ENCODE results near the gene SPATA31C1. TPM values are rescaled to one million over a fixed set of nuclear protein-coding genes. Genes with fewer than 3 reads are reported as not detected.
"Not testable (repeated sequence)": the region's sequence is repeated elsewhere in the genome, so short reads cannot be mapped to it uniquely, and the experiment has no call there.

The SPATA31C1 gene
- total RNA-seq, 4 donors from 2014 or later: not detected

- 77% methylated on average over 3 of the region's 3 CpGs for WGBS
- Histone ChIP-seq H3K9me3 (no peaks in the 10 kb centered on the region), H3K36me3 (no peaks in the 10 kb centered on the region), H3K27me3 (no peaks in the 10 kb centered on the region), H3K27ac (replicated peaks in 1 of 4) (no peak overlapping the region), H3K4me3 (no peak overlapping the region), H3K4me1 (no peaks in the 10 kb centered on the region)
- TF ChIP-seq CTCF (IDR thresholded peaks at IDR 0.05): no peak
- TF ChIP-seq EP300 (IDR thresholded peaks at IDR 0.05): no peak
- no peak for TF ChIP-seq POLR2AphosphoS5 (IDR thresholded peaks at IDR 0.05)
- no peak for TF ChIP-seq POLR2A (IDR thresholded peaks at IDR 0.05; ENCODE audit: low read depth)
- intact Hi-C loops (cut with DNase I): no loop called here
- no peak for DNase-seq (ENCODE audit: extremely low spot score)
These were observed 6.9 kb upstream of the SPATA31C1 start for GRCh38 chr9:87910821-87911220.

GRCh38 chr9:87919013-87919412 lies 1.3 kb downstream of the SPATA31C1 start:
- H3K27me3 ChIP-seq; H3K4me1 ChIP-seq; H3K27ac ChIP-seq (replicated peaks in 1 of 4); H3K9me3 ChIP-seq; H3K4me3 ChIP-seq; H3K36me3 ChIP-seq; DNase-seq (ENCODE audit: extremely low spot score); intact Hi-C loops (cut with DNase I): not testable (repeated sequence)
- 70% methylated on average over 9 of the region's 13 CpGs for WGBS

GRCh38 chr9:87921561-87921960 lies 3.8 kb downstream of the SPATA31C1 start:
- H3K36me3 ChIP-seq; H3K9me3 ChIP-seq; H3K27ac ChIP-seq (replicated peaks in 1 of 4); DNase-seq (ENCODE audit: extremely low spot score); intact Hi-C loops (cut with DNase I); H3K4me3 ChIP-seq; H3K4me1 ChIP-seq; H3K27me3 ChIP-seq: not testable (repeated sequence)
- WGBS: 73% methylated on average over 8 of the region's 8 CpGs

- H3K4me3 ChIP-seq; intact Hi-C loops (cut with DNase I); H3K27ac ChIP-seq (replicated peaks in 1 of 4); H3K36me3 ChIP-seq; H3K27me3 ChIP-seq; DNase-seq (ENCODE audit: extremely low spot score); H3K9me3 ChIP-seq; H3K4me1 ChIP-seq: not testable (repeated sequence)
- 86% methylated on average over 1 of the region's 10 CpGs for WGBS
These were observed 5.2 kb downstream of the SPATA31C1 start for GRCh38 chr9:87923012-87923411.

GRCh38 chr9:87924851-87925250 lies 7.1 kb downstream of the SPATA31C1 start:
- 94% methylated on average over 3 of the region's 10 CpGs for WGBS
- H3K27me3 ChIP-seq: not testable (repeated sequence)

GRCh38 chr9:87929152-87929551 lies 11.4 kb downstream of the SPATA31C1 start:
- H3K27me3 ChIP-seq; H3K9me3 ChIP-seq; intact Hi-C loops (cut with DNase I): not testable (repeated sequence)

More at GRCh38 chr9:87924851-87925250, 7.1 kb downstream of the SPATA31C1 start:
- DNase-seq (ENCODE audit: extremely low spot score); intact Hi-C loops (cut with DNase I); H3K4me1 ChIP-seq; H3K36me3 ChIP-seq; H3K4me3 ChIP-seq; H3K27ac ChIP-seq (replicated peaks in 1 of 4); H3K9me3 ChIP-seq: not testable (repeated sequence)

GRCh38 chr9:87934444-87934843 lies 16.7 kb downstream of the SPATA31C1 start:
- H3K36me3 ChIP-seq; H3K9me3 ChIP-seq; H3K4me3 ChIP-seq; H3K4me1 ChIP-seq; DNase-seq (ENCODE audit: extremely low spot score); H3K27ac ChIP-seq (replicated peaks in 1 of 4); intact Hi-C loops (cut with DNase I); H3K27me3 ChIP-seq: not testable (repeated sequence)
- WGBS: 89% methylated on average over 7 of the region's 7 CpGs

More at GRCh38 chr9:87929152-87929551, 11.4 kb downstream of the SPATA31C1 start:
- H3K4me3 ChIP-seq; DNase-seq (ENCODE audit: extremely low spot score); H3K27ac ChIP-seq (replicated peaks in 1 of 4); H3K36me3 ChIP-seq; H3K4me1 ChIP-seq: not testable (repeated sequence)

GRCh38 chr9:87937352-87937751 lies 19.6 kb downstream of the SPATA31C1 start:
- DNase-seq (ENCODE audit: extremely low spot score); H3K4me1 ChIP-seq; H3K4me3 ChIP-seq; H3K27me3 ChIP-seq; intact Hi-C loops (cut with DNase I); H3K36me3 ChIP-seq; H3K27ac ChIP-seq (replicated peaks in 1 of 4); H3K9me3 ChIP-seq: not testable (repeated sequence)
- 95% methylated on average over 10 of the region's 12 CpGs for WGBS

- H3K27me3 ChIP-seq; H3K4me1 ChIP-seq; H3K36me3 ChIP-seq; intact Hi-C loops (cut with DNase I); H3K9me3 ChIP-seq; H3K27ac ChIP-seq (replicated peaks in 1 of 4); DNase-seq (ENCODE audit: extremely low spot score); H3K4me3 ChIP-seq: not testable (repeated sequence)
- no CpG with 5 or more reads among the region's 9 CpGs for WGBS
These were observed 20.2 kb downstream of the SPATA31C1 start for GRCh38 chr9:87937918-87938317.

GRCh38 chr9:87938336-87938735 lies 20.6 kb downstream of the SPATA31C1 start:
- H3K4me3 ChIP-seq, H3K27me3 ChIP-seq: not testable (repeated sequence)
- WGBS: 100% methylated on average over 2 of the region's 12 CpGs

GRCh38 chr9:87939096-87939495 lies 21.3 kb downstream of the SPATA31C1 start:
- H3K27ac ChIP-seq (replicated peaks in 1 of 4); H3K27me3 ChIP-seq; intact Hi-C loops (cut with DNase I); H3K36me3 ChIP-seq; DNase-seq (ENCODE audit: extremely low spot score); H3K4me3 ChIP-seq; H3K4me1 ChIP-seq; H3K9me3 ChIP-seq: not testable (repeated sequence)
- WGBS: 96% methylated on average over 7 of the region's 8 CpGs

More at GRCh38 chr9:87938336-87938735, 20.6 kb downstream of the SPATA31C1 start:
- H3K36me3 ChIP-seq; DNase-seq (ENCODE audit: extremely low spot score); H3K9me3 ChIP-seq; intact Hi-C loops (cut with DNase I); H3K4me1 ChIP-seq; H3K27ac ChIP-seq (replicated peaks in 1 of 4): not testable (repeated sequence)

Measured in esophagus muscularis mucosa (tissue), 4 donors.